Activated CD4-positive, CD25-positive, alpha-beta regulatory T cell (primary cell): ENCODE results near the gene VWA5B1.

Source experiments
- DNase-seq, 4 experiments: peaks; one replicate each; lab custom pipeline; 2025; lab: John Stamatoyannopoulos, UW

VWA5B1 gene

DNA sequence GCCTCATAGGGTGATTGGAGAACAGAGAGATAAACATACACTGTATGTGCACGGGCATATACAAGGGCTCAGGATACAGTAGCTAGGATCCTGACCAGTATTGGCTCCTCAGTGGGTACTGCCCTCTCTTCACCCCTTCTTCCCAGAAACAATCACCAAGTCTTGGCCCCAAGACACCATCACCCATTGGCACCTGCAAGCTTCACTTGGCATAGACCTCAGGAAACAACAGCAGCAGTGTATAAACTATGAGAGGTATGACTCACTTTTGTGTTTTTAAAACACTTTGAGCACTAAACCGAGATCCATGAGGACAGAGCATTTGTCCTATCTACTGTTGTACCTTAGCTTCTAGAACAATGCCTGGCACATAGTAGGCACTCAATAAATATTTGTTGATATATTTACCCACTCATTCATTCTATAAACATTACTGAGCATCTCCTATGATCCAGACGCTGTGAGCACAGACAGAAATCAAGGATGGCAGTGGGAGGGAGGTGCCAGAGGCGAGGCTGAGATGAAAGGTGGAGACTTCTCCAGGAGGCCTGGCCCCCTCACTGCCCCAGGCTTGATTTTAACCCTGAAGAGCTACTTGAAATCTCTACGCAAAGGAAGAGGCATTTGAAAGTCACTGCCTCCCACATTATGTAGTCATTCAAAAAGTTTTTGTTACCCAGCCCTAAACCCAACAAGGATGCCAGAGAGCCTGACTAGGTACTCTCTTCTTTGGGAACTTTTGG is 100.1 kb downstream of the VWA5B1 start:
- no peak for DNase-seq

DNA sequence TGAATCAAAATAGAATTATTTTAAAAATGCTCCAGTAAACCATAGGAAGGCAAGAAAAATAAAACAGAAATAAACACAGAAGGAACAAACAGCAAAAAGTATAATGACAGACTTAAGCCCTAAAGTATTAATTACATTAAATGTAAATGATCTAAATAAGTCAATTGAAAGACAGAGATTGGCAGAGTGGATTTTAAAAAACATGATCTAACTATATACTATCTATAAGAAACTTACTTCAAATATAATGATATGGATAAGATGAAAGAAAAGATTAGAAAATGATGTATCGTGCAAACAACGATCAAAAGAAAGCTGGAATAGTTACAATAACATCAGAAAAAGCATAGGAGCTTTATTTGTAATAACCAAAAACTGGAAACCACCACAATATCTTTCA is 104.6 kb downstream of the VWA5B1 start:
- no peak for DNase-seq

GRCh38 chr1:20398744-20399143 is 108.1 kb downstream of the VWA5B1 start:
- no peak for DNase-seq

DNA sequence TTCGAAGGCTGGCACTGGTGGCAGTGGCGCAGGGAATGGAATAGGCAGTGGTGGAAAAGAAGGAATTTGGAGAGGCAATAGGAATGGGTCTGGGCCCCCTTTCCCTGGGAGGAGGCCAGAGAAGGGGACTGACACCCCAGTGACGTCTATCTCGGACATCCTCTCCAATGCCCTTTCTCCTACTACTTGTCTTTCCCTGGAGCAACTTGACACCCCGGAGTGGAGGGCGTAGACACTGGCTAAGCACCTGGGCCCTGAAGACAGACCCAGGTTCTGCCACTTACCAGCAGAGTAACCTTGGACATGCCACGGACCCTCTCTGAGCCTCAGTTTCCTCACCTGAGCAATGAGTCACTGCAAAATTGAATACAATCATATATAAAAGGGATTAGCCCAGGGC is 108.5 kb downstream of the VWA5B1 start:
- DNase-seq = no peak

DNA sequence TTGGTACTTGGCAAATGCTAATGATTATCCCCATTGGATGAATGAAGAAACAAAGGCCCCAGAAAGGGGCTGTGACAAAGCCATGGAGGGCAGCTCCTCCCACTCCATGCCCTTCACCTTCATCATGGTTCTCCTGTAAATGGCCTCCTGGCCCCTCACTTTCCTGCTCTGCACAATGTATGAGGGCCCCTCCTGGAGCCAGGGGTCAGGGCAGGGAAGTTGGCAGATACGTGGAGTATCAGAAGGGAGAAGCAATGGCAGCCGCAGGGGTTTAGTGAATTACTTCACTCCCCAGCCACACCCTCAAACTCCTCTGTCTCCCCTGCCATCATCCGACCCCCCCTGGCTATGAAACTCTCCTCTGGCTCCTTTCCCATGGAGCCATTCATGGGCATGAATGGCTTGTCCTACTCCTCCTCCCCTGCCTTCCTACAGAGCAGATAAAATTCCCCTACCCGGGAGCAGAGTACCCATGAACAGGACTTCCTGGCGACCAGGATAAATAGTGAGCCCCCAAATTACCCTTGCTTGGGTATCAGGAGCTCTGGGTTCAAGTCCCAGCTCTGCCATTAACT is 109.0 kb downstream of the VWA5B1 start:
- no peak for DNase-seq

DNA sequence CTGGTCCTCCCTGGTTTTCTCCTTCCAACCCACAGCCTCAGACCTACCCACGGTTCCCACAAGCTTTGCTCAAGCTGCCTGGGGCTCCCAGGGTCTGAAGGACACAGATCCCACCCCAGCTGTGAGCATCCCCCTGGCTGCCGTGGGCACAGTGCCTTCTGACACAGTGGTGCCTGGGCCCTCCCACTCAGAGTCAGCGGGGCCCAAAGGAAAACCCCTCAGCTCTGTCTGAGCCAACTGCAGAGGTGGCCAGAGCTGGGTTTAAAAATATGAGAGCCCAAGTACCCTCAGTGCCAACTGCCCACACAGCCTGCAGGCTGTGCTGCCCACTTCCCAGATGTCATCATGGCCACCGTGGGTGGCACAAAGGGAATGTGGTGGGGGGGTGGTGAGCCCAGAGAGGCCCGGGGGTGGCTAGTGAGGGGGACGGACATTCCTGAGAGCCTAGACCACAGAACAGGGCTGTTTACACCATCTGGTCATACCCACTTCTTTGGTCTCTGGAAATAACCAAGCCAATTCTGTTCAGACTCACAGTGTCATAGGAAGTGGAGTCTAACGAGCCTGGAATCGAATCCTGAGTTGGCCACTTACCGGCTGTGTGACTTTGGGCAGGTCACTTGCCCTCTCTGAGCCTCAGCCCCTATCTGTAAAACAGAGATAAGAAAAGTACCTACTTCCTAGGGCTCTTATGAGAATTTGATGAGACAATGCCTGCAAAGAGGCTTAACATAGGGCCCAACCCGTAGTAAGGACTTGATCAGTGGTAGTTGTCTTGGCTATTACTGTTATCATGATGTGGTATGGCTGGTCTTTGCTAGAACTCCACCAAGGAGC is 109.9 kb downstream of the VWA5B1 start:
- DNase-seq = no peak

GRCh38 chr1:20401405-20402010 is 110.8 kb downstream of the VWA5B1 start:
- DNase-seq = no peak

DNA sequence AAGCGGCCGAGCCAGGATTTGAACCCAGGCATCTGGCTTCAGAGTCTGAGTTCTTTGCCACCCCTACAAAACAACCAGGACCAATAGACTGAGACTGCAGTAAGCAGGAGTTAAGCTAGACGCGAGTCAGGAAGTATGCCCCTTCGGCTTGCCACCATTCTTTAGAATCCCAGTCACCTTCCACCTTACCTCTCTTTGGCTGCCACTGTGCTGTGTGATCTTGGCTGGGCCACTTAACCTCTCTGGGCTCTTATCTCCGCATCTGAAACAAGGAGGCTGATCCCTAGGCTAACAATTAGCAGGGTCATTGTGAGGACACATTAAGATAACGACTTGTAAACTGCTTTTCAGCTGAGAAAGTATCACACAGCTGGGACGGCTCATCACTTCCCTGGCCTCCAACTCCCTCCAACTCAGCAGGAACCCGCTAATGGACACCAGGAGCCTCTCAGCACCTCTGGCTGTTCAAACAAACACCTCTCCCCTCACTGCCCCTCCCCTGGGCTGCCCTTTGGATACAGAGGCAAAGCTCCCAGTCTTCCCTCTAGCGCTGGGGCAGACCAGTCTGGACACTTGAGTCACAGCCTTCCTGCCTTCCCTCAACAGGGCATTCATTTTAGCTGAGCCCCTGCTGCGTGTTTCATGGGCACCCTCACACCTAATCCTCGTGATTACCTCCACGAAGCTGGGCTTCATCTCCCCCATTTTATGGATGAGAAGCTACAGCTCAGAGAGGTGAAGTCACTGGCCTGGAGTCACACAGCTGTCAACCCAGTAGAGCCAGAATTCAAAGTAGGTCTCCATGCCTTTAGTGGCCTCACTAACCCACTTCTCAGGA is 112.1 kb downstream of the VWA5B1 start:
- no peak for DNase-seq

DNA sequence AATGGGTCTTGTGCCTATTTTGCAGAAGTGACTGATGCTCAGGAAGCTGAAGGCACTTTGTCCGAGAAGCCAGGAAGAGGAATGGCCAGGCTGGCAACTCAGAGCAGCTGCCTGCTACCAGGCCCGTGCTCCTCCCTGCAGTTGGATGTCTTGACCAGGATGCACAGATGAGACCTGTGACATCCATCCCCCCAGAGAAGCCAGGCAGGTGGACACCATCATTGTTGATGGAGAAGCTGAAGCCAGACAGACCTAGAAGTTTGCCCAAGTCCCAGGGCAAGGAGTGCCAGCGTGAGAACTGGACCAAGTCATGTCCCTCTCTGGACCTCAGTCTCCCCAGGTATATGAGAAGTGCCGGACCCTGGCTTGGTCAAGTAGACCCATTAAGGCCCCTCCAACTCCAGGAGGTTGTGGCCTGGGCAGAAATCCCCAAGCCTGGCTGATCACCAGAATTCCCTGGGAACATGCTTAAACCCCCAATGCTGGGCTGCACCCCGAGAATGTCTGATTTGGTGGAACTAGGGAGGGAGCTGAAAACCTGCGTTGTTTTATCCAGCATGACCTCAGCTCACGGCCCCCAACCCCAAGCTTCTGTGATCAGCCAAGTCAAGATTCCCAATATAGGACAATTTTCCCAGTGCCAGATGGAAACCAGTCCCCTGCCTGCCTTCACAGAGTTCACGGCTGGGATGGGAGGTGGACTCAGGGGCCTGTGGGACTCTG is 112.9 kb downstream of the VWA5B1 start:
- no peak for DNase-seq

GRCh38 chr1:20404466-20404865 is 113.8 kb downstream of the VWA5B1 start:
- DNase-seq = no peak
